ENCODE results near the gene PTMA. TPM values are rescaled to one million over a fixed set of nuclear protein-coding genes. Genes with fewer than 3 reads are reported as not detected.

The PTMA gene
- total RNA-seq, 1 experiment from 2014 or later: 2,164 TPM

- TF ChIP-seq FOXP1 (CRISPR knock-in tag; IDR thresholded peaks at IDR 0.05; ENCODE audit: borderline replicate concordance) (peak; percentile 78; the same call in 1 of the 2 replicates), ZNF263 (CRISPR knock-in tag; IDR thresholded peaks at IDR 0.05; ENCODE audit: low read depth) (no peak), MAX (CRISPR knock-in tag; IDR thresholded peaks at IDR 0.05) (peak; percentile 81; the same call in 1 of the 2 replicates), FOXP4 (CRISPR knock-in tag; IDR thresholded peaks at IDR 0.05) (0 out of 2 replicates have a peak, but pooled peaks have one; percentile 14), ETV6 (CRISPR knock-in tag; IDR thresholded peaks at IDR 0.05) (peak; percentile 51; the same call in 1 of the 2 replicates), CTCF (IDR thresholded peaks at IDR 0.05) (peak; percentile 71), PRDM15 (CRISPR knock-in tag; IDR thresholded peaks at IDR 0.05) (no peak), ZNF138 (CRISPR knock-in tag; conservative IDR thresholded peaks at IDR 0.05) (0 out of 2 replicates have a peak, but pooled peaks have one; percentile 18), HMGXB4 (CRISPR knock-in tag; IDR thresholded peaks at IDR 0.05) (0 out of 2 replicates have a peak, but pooled peaks have one; percentile 39), TP53 (CRISPR knock-in tag; IDR thresholded peaks at IDR 0.05) (peak; percentile 87), ELF4 (CRISPR knock-in tag; IDR thresholded peaks at IDR 0.05; ENCODE audit: low read depth) (no peak), ATF2 (CRISPR knock-in tag; IDR thresholded peaks at IDR 0.05; ENCODE audit: borderline replicate concordance, low read depth) (peak; percentile 39; the same call in 1 of the 2 replicates), PREB (CRISPR knock-in tag; IDR thresholded peaks at IDR 0.05; ENCODE audit: borderline replicate concordance) (peak; percentile 96; the same call in 1 of the 2 replicates), GABPB1 (CRISPR knock-in tag; IDR thresholded peaks at IDR 0.05) (peak; percentile 90), ZBTB21 (CRISPR knock-in tag; IDR thresholded peaks at IDR 0.05; ENCODE audit: borderline replicate concordance) (no peak), RELA (CRISPR knock-in tag; IDR thresholded peaks at IDR 0.05; ENCODE audit: borderline replicate concordance) (peak; percentile 81), PRRX2 (CRISPR knock-in tag; IDR thresholded peaks at IDR 0.05) (no peak; the same call in 1 of the 2 replicates), ESRRA (CRISPR knock-in tag; IDR thresholded peaks at IDR 0.05; ENCODE audit: borderline replicate concordance) (peak; percentile 75; the same call in 1 of the 2 replicates), MXD4 (CRISPR knock-in tag; IDR thresholded peaks at IDR 0.05; ENCODE audit: borderline replicate concordance) (no peak), ZNF671 (CRISPR knock-in tag; IDR thresholded peaks at IDR 0.05) (peak; percentile 63; the same call in 1 of the 2 replicates)
- TF ChIP-seq, protein P1, sequence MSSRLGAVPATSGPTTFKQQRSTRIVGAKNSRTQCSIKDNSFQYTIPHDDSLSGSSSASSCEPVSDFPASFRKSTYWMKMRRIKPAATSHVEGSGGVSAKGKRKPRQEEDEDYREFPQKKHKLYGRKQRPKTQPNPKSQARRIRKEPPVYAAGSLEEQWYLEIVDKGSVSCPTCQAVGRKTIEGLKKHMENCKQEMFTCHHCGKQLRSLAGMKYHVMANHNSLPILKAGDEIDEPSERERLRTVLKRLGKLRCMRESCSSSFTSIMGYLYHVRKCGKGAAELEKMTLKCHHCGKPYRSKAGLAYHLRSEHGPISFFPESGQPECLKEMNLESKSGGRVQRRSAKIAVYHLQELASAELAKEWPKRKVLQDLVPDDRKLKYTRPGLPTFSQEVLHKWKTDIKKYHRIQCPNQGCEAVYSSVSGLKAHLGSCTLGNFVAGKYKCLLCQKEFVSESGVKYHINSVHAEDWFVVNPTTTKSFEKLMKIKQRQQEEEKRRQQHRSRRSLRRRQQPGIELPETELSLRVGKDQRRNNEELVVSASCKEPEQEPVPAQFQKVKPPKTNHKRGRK (CRISPR knock-in tag; IDR thresholded peaks at IDR 0.05; ENCODE audit: borderline replicate concordance): no peak
These were observed 1.9 kb downstream of the PTMA start (continued) for GRCh38 chr2:231709981-231710798.

Data from WTC11 (cell line).